DMS53 treated with DMSO at 0.1 percent for 48 hours (cell line): ENCODE results near the gene FOXI1.

Experiments
- DNase-seq: peaks from one replicate; lab custom pipeline; 2025; ENCODE audit not compliant: unreplicated experiment; lab: John Stamatoyannopoulos, UW

The FOXI1 gene

GRCh38 chr5:170148430-170149205, 42.9 kb downstream of the FOXI1 start:
- no peak for DNase-seq

DNA sequence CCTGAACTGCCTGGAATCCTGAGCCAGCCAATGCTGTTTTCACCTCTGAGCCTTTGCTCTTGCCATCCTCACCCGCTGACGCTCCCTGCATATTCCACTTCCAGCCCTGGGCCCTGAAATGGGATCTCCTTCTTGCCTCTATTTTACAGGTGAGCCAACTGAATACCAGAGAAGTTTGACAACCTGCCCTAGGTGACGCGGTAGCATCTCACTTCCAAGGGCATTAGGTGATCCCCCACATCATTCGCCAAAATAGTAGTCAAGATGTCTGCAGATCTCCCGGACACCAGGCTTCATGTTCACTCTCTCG, 43.5 kb downstream of the FOXI1 start:
- no peak for DNase-seq

DNA sequence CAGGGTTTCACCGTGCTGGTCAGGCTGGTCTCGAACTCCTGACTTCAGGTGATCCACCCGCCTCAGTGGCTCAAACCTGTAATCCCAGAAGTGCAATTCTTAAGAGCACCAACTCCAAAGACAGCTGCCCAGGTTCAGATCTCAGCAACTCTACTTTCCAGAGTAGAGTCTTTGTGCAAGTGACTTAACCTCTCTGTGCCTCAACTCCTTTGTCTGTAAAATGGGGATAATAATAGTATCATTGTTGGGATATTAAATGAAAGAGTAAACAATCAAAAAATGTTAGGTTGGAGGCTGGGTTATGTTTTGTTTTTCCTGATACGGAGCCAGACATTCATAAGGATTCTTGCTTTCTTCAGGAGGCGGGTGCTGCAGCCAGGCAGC, 45.0 kb downstream of the FOXI1 start:
- DNase-seq = no peak

- no peak for DNase-seq
Measured at GRCh38 chr5:170151097-170151831, 45.6 kb downstream of the FOXI1 start.

GRCh38 chr5:170152767-170153166, 47.1 kb downstream of the FOXI1 start:
- DNase-seq = no peak

DNA sequence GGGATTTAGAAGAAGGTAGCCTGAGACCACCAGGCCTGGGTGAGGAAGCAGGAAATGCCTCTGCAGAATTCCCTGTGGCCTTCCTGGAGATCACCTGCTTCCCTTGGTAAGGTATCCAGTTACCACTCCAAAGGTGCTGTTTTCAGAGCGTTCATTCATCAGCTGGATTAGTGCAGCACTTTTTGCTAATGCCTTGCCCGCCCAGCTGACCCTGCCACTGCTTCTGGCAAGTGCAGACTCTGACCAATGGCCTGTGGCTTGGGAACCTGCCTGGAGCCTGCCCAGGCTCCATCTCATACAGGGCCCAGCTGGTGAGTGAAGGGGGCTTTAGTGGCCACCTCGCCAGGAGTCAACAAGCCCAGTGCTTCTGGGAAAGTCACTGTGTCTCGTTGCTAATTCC, 48.6 kb downstream of the FOXI1 start:
- DNase-seq = no peak

DNA sequence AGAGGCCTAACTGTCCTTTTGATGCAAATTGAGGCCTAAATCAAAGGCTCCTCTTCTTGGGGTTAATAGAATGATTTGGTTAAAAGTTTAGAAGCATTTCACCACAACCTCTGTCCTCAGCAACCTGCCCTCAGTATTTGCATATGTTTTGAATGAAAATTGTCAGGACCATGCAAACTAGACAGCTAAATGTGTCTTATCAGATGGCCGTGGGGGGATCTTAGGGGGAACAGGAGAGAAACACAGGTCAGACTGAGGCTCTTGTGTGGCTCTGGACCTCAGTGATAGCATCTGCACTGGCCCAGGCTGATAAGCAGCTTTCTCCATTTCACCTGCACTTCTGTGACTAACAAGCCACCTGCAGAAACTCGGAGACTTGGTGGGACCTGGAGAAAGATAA, 49.0 kb downstream of the FOXI1 start:
- no peak for DNase-seq

- no peak for DNase-seq
Measured at GRCh38 chr5:170155771-170156170, 50.1 kb downstream of the FOXI1 start.

- no peak for DNase-seq
Measured at GRCh38 chr5:170159101-170159698, 53.5 kb downstream of the FOXI1 start.
